GM12874 (cell line): Measurements from ENCODE around the gene ANKLE2.

Source experiments
- CTCF ChIP-seq: IDR thresholded peaks from 2 replicates; pipeline ENCODE4 v1.5.1; 2011; ENCODE audit warnings: low read depth, mild to moderate bottlenecking, control low read depth, low read length, moderate library complexity; ENCODE audit not compliant: insufficient read depth

ANKLE2 gene

GRCh38 chr12:132775502-132776229, 14.0 kb upstream of the ANKLE2 start:
- TF ChIP-seq CTCF, result no peak

GRCh38 chr12:132774646-132775275, 13.1 kb upstream of the ANKLE2 start:
- no peak for TF ChIP-seq CTCF

- TF ChIP-seq CTCF, result no peak
These were observed 12.5 kb upstream of the ANKLE2 start for GRCh38 chr12:132774159-132774558.

- no peak for TF ChIP-seq CTCF
These were observed 11.7 kb upstream of the ANKLE2 start for GRCh38 chr12:132773077-132773955.

- TF ChIP-seq CTCF, result no peak
These were observed 11.0 kb upstream of the ANKLE2 start for GRCh38 chr12:132772606-132773005.

- no peak for TF ChIP-seq CTCF
These were observed 9.7 kb upstream of the ANKLE2 start for GRCh38 chr12:132771126-132771838.
